Right forelimb (tissue), 1 donor: ENCODE results near the gene C4B.
"Not testable (repeated sequence)": the region's sequence is repeated elsewhere in the genome, so short reads cannot be mapped to it uniquely, and the experiment has no call there.

Experiments
- DNase-seq: peaks from one replicate; pipeline ENCODE4 v3.0.0-alpha.2; 2018

C4B gene

GRCh38 chr6:31981744-31982143, 32.9 kb upstream of the C4B start, which contains the start of gene C4A:
Gene C4A, plus strand, starts transcription at chr6:31982057. Its CDS starts 51 bp downstream, at chr6:31982108.
- not testable (repeated sequence) for DNase-seq

- not testable (repeated sequence) for DNase-seq
Observed at GRCh38 chr6:31989363-31989762, 25.2 kb upstream of the C4B start.

- DNase-seq = not testable (repeated sequence)
Observed at GRCh38 chr6:31994421-31994820, 20.2 kb upstream of the C4B start.

GRCh38 chr6:31996385-31996784, 18.2 kb upstream of the C4B start:
- not testable (repeated sequence) for DNase-seq

GRCh38 chr6:32002546-32003268, 11.9 kb upstream of the C4B start:
- DNase-seq = not testable (repeated sequence)

GRCh38 chr6:32003301-32003700, 11.3 kb upstream of the C4B start:
- DNase-seq = not testable (repeated sequence)

GRCh38 chr6:32004393-32004792, 10.2 kb upstream of the C4B start:
- not testable (repeated sequence) for DNase-seq

GRCh38 chr6:32004864-32005537, 9.6 kb upstream of the C4B start:
- DNase-seq = not testable (repeated sequence)

GRCh38 chr6:32005538-32005880, 9.1 kb upstream of the C4B start:
- not testable (repeated sequence) for DNase-seq

GRCh38 chr6:32005991-32006529, 8.5 kb upstream of the C4B start:
- not testable (repeated sequence) for DNase-seq

GRCh38 chr6:32007086-32007485, 7.5 kb upstream of the C4B start:
- not testable (repeated sequence) for DNase-seq

- not testable (repeated sequence) for DNase-seq
Observed at GRCh38 chr6:32008037-32008436, 6.6 kb upstream of the C4B start.

GRCh38 chr6:32008616-32009015, 6.0 kb upstream of the C4B start:
- DNase-seq = not testable (repeated sequence)

GRCh38 chr6:32009537-32009936, 5.1 kb upstream of the C4B start:
- not testable (repeated sequence) for DNase-seq

- DNase-seq = not testable (repeated sequence)
Observed at GRCh38 chr6:32010856-32011530, 3.6 kb upstream of the C4B start.

- DNase-seq = not testable (repeated sequence)
Observed at GRCh38 chr6:32012941-32013617, 1.5 kb upstream of the C4B start.

- DNase-seq = not testable (repeated sequence)
Observed at GRCh38 chr6:32013738-32014137, 857 bp upstream of the C4B start.

- DNase-seq = not testable (repeated sequence)
Observed at GRCh38 chr6:32022100-32022499, 7.5 kb downstream of the C4B start.

- DNase-seq = not testable (repeated sequence)
Observed at GRCh38 chr6:32028631-32029030, 14.0 kb downstream of the C4B start.

- DNase-seq = not testable (repeated sequence)
Observed at GRCh38 chr6:32029553-32029952, 15.0 kb downstream of the C4B start.

GRCh38 chr6:32035283-32036013, 20.9 kb downstream of the C4B start:
- not testable (repeated sequence) for DNase-seq

- DNase-seq = not testable (repeated sequence)
Observed at GRCh38 chr6:32037136-32037535, 22.5 kb downstream of the C4B start.
